ENCODE results near the gene FNIP1.

The FNIP1 gene

DNA sequence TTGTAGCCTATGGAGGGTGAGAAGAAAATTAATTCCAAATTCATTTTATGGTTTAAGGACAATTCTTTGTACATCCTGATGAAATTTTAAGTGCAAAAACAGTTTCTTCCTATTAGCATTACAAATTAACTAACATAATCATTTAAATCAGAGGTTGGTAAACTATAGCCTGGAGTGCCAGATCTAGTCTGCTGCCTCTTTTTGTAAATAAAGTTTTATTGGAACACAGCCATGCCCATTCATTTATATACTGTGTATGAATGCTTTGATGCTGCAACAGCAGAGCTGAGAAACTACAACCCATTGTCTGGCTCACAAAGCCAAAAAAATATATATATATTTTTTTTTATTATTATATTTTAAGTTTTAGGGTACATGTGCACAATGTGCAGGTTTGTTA is 80.2 kb downstream of the FNIP1 start:
- TF ChIP-seq CTCF (conservative IDR thresholded peaks at IDR 0.05; ENCODE audit: low read depth, low read length), result no peak
- DNase-seq (ENCODE audit: low read depth), result no peak
- no peak overlapping the region for H3K4me3 ChIP-seq (ENCODE audit: low read length)

DNA sequence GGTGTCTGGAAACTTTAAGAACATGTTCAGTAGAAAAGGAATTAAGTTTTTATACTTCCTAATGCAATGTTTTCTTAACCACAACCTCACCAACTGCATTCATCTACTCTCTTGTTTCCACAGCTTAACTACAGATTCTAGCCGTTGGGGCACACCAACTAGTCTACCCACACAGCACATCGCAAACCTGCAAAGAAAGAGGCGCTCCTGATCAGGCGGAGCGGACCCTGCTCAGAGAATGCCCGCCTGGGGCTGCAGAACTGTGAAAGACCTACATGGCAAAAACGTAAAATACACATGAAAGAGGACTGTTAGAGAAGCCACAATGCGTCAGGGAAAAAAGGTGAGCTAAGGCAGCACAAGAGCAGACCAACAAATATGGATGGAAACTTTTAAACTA is 86.4 kb downstream of the FNIP1 start:
- no peak for DNase-seq (ENCODE audit: low read depth)
- no peak for TF ChIP-seq CTCF (conservative IDR thresholded peaks at IDR 0.05; ENCODE audit: low read depth, low read length)
- no peak overlapping the region for H3K4me3 ChIP-seq (ENCODE audit: low read length)

DNA sequence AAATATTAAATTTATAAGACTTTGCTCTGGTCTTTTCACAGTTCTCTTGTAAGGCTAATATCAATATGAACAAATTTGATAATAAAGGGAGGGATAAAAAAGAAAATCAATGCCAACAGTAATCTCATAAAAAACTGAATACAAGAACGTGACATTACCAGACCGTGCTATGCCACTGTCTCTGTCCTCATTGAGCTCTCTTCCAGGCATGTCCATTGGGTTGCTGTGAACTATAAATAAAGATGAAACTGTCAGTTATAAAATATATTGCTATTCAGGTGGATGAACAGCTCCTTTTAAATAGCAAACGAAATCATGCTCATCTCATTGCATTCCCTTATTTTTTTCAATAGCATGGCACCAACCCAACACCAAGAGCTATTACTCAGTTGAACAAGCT is 87.8 kb downstream of the FNIP1 start:
- DNase-seq (ENCODE audit: low read depth), result no peak
- no peak for TF ChIP-seq CTCF (conservative IDR thresholded peaks at IDR 0.05; ENCODE audit: low read depth, low read length)
- no peak overlapping the region for H3K4me3 ChIP-seq (ENCODE audit: low read length)

GRCh38 chr5:131706281-131706680 is 90.5 kb downstream of the FNIP1 start:
- no peak for DNase-seq (ENCODE audit: low read depth)
- H3K4me3 ChIP-seq (ENCODE audit: low read length), result no peak overlapping the region
- TF ChIP-seq CTCF (conservative IDR thresholded peaks at IDR 0.05; ENCODE audit: low read depth, low read length), result no peak

DNA sequence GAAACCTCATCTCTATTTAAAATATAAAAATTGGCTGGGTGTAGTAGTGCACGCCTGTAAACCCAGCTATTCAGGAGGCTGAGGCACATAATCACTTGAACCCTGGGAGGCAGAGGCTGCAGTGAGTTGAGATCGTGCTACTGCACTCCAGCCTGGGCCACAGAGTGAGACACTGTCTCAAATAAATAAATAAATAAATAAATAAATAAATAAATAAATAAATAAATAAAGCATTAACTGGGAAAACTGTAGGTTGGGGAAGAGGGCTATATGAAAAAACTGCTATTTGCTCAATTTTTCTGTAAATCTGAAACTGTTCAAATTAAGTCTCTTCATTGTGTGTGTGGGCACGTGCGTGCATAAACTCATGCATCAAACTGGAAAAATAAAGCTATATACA is 101.9 kb downstream of the FNIP1 start:
- DNase-seq (ENCODE audit: low read depth), result no peak
- no peak overlapping the region for H3K4me3 ChIP-seq (ENCODE audit: low read length)
- no peak for TF ChIP-seq CTCF (conservative IDR thresholded peaks at IDR 0.05; ENCODE audit: low read depth, low read length)

GRCh38 chr5:131693894-131694293 is 102.9 kb downstream of the FNIP1 start:
- TF ChIP-seq CTCF (conservative IDR thresholded peaks at IDR 0.05; ENCODE audit: low read depth, low read length), result no peak
- no peak overlapping the region for H3K4me3 ChIP-seq (ENCODE audit: low read length)
- DNase-seq (ENCODE audit: low read depth), result no peak

DNA sequence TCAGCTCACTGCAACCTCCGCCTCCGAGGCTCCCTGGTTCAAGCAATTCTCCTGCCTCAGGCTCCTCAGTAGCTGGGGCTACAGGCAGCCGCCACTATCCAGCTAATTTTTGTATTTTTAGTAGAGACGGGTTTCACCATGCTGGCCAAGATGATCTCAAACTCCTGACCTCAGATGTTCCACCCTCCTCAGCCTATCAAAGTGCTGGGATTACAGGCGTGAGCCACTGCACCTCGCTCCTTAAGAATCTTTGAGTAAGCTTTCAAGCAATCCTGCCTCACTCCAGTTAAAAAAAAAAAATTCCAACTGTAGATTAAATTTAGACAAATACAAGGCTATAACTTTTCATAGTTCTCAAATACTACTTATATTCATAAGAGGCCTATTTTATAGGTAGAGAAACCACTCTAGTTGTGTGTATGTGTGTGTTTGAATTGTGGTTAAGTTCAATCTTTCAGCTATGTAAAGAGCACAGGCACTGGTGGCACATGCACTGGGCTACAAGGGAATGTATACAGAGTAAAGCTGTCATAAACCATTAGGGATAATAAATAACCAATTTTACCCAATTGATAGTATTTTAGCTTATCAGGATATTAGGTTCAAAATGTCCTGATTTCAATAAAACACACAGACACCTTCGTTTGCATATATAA is 111.2 kb downstream of the FNIP1 start:
- DNase-seq (ENCODE audit: low read depth), result no peak
- no peak overlapping the region for H3K4me3 ChIP-seq (ENCODE audit: low read length)
- no peak for TF ChIP-seq CTCF (conservative IDR thresholded peaks at IDR 0.05; ENCODE audit: low read depth, low read length)

All from retinal pigment epithelial cell (primary cell).